HepG2 (cell line): ENCODE results near the gene FAM222B. TPM values are rescaled to one million over a fixed set of nuclear protein-coding genes. Genes with fewer than 3 reads are reported as not detected.

Source experiments
- BCL6 ChIP-seq: IDR thresholded peaks from 2 replicates; pipeline ENCODE4 v1.6.1; 2016; ENCODE audit warnings: missing genetic modification reagents, missing compliant biosample characterization
- FLYWCH1 ChIP-seq: sonication (generic); formaldehyde crosslinking; IDR thresholded peaks from 2 replicates; pipeline ENCODE4 v1.8.1; 2023; ENCODE audit warnings: mild to moderate bottlenecking, missing genetic modification reagents
- HNRNPLL ChIP-seq: fragments of 200-400 bp; formaldehyde crosslinking; IDR thresholded peaks from 2 replicates; pipeline ENCODE4 v1.6.1; 2017; ENCODE audit warnings: mild to moderate bottlenecking, low read depth, low read length; ENCODE audit not compliant: poor library complexity, severe bottlenecking
- NCOA1 ChIP-seq: sonication (generic); formaldehyde crosslinking; IDR thresholded peaks from 2 replicates; pipeline ENCODE4 v1.9.0; 2021; ENCODE audit warnings: missing genetic modification reagents
- PCBP2 ChIP-seq: fragments of 200-400 bp; formaldehyde crosslinking; optimal IDR thresholded peaks from 2 replicates; pipeline ENCODE3; 2018; ENCODE audit warnings: low read length, low read depth; ENCODE audit not compliant: poor library complexity, severe bottlenecking
- RBM22 ChIP-seq: fragments of 200-400 bp; formaldehyde crosslinking; optimal IDR thresholded peaks from 2 replicates; pipeline ENCODE3; 2017; ENCODE audit warnings: mild to moderate bottlenecking, low read length, moderate library complexity
- SRSF9 ChIP-seq: fragments of 200-400 bp; formaldehyde crosslinking; IDR thresholded peaks from 2 replicates; pipeline ENCODE4 v1.6.1; 2018; ENCODE audit warnings: borderline replicate concordance, mild to moderate bottlenecking, low read depth, low read length; ENCODE audit not compliant: insufficient read depth, poor library complexity, severe bottlenecking
- ZBTB1 ChIP-seq: sonication (generic); formaldehyde crosslinking; IDR thresholded peaks from 2 replicates; pipeline ENCODE4 v1.4.0; 2020; ENCODE audit warnings: missing genetic modification reagents, borderline replicate concordance
- ZNF101 ChIP-seq: sonication (generic); formaldehyde crosslinking; IDR thresholded peaks from 2 replicates; pipeline ENCODE4 v1.4.0; 2020; ENCODE audit warnings: mild to moderate bottlenecking, low read depth, missing genetic modification reagents, borderline replicate concordance
- ZNF207 ChIP-seq: fragments of 450-650 bp; IDR thresholded peaks from 2 replicates; pipeline ENCODE4 v1.6.1; 2016; ENCODE audit warnings: antibody characterized with exemption, borderline replicate concordance
- polyA plus RNA-seq, 8 experiments: library from polyadenylated mRNA; depleted of rRNA in 3 of 8; stranded (reverse) in 7 of 8; unstranded in 1 of 8; fragments of >200 nt; fragmentation: Illumina TruSeq in 4 of 8; extraction: Trizol in 4 of 8; gene quantifications; 2 replicates each; pipeline versions ENCODE4 v1.2.1 to v1.2.3, GENCODE V29; 2011 to 2016; ENCODE audit warnings: low read depth in 4 of 8, missing spikeins in 1 of 8, mixed read lengths in 1 of 8; ENCODE audit not compliant: insufficient read depth in 1 of 8
- total RNA-seq, 5 experiments: library from RNA; depleted of rRNA; stranded (reverse); fragments of >200 nt; fragmentation: Illumina TruSeq; extraction: Trizol; gene quantifications; 2 replicates each; pipeline ENCODE4 v1.2.3, GENCODE V29; 2016; ENCODE audit warnings: low read depth in 1 of 5
- TF ChIP-seq, protein P1 (sequence below): sonication (generic); formaldehyde crosslinking; IDR thresholded peaks from 2 replicates; pipeline ENCODE4 v1.4.0; 2020; ENCODE audit warnings: missing genetic modification reagents, mild to moderate bottlenecking, borderline replicate concordance
- TF ChIP-seq, protein P2 (sequence below): sonication (generic); formaldehyde crosslinking; IDR thresholded peaks from 2 replicates; pipeline ENCODE4 v1.9.0; 2021; ENCODE audit warnings: mild to moderate bottlenecking, missing genetic modification reagents
- TF ChIP-seq, protein P3 (sequence below): IDR thresholded peaks from 2 replicates; pipeline ENCODE4 v1.6.1; 2016; ENCODE audit warnings: low read depth, control low read depth
- TF ChIP-seq, protein P4 (sequence below): sonication (generic); formaldehyde crosslinking; IDR thresholded peaks from 2 replicates; pipeline ENCODE4 v1.8.1; 2023; ENCODE audit warnings: missing genetic modification reagents, inconsistent platforms, borderline replicate concordance
- TF ChIP-seq, protein P5 (sequence below): IDR thresholded peaks from 2 replicates; pipeline ENCODE4 v1.6.1; 2016; ENCODE audit warnings: control low read depth

Gene FAM222B
- total and polyA plus RNA-seq, 2 of the 13 experiments (the other 11 are each of a cell fraction or from before 2014, with no cell fraction given), result 3.5 to 7.3 TPM

DNA sequence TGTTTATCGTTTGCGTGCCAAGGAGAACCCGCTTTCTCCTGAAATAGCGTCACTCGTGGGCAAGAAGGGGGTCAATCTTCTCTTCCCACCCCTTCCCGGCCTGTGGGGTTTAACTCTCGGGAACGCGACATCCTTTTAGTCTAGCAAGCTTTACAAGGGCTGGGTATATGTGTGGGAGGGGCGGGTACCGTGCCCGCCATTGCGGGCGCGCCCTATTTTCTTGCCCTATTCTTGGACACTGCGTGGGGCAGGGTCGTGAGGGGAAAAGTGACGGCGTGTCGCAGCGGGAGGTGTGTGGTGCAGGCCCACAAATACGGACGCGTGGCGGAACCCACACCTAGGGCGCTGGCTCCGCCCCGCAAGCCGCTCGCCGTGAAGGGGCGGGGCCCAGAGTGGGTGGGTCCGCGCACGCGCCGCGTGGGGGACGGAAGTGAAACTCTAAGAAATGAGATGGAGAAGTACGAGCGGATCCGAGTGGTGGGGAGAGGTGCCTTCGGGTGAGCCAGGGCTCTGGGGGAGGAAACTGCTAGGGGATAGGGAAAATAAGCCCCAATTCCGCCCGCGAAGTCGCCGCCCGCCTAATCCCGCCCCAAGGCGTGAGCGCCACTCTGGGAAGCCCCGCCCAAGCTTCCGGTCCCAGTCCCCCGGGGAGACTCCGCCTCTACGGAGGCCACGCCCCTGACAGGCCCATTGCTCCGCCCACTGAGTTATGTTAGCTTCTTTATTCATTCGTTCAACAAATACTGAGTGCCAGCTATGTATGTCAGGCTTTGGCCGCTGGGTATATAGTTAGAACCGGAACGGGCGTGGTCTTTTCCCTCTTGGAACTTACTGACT lies 114.0 kb downstream of the FAM222B start, which contains the start of gene NEK8 (continued):
- no peak for TF ChIP-seq RBM22
- no peak for TF ChIP-seq SRSF9
- peak; percentile 57 for TF ChIP-seq HNRNPLL
- TF ChIP-seq, protein P1, sequence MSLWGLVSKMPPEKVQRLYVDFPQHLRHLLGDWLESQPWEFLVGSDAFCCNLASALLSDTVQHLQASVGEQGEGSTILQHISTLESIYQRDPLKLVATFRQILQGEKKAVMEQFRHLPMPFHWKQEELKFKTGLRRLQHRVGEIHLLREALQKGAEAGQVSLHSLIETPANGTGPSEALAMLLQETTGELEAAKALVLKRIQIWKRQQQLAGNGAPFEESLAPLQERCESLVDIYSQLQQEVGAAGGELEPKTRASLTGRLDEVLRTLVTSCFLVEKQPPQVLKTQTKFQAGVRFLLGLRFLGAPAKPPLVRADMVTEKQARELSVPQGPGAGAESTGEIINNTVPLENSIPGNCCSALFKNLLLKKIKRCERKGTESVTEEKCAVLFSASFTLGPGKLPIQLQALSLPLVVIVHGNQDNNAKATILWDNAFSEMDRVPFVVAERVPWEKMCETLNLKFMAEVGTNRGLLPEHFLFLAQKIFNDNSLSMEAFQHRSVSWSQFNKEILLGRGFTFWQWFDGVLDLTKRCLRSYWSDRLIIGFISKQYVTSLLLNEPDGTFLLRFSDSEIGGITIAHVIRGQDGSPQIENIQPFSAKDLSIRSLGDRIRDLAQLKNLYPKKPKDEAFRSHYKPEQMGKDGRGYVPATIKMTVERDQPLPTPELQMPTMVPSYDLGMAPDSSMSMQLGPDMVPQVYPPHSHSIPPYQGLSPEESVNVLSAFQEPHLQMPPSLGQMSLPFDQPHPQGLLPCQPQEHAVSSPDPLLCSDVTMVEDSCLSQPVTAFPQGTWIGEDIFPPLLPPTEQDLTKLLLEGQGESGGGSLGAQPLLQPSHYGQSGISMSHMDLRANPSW (CRISPR knock-in tag), result no peak
- no peak for TF ChIP-seq ZNF207
- TF ChIP-seq, protein P2, sequence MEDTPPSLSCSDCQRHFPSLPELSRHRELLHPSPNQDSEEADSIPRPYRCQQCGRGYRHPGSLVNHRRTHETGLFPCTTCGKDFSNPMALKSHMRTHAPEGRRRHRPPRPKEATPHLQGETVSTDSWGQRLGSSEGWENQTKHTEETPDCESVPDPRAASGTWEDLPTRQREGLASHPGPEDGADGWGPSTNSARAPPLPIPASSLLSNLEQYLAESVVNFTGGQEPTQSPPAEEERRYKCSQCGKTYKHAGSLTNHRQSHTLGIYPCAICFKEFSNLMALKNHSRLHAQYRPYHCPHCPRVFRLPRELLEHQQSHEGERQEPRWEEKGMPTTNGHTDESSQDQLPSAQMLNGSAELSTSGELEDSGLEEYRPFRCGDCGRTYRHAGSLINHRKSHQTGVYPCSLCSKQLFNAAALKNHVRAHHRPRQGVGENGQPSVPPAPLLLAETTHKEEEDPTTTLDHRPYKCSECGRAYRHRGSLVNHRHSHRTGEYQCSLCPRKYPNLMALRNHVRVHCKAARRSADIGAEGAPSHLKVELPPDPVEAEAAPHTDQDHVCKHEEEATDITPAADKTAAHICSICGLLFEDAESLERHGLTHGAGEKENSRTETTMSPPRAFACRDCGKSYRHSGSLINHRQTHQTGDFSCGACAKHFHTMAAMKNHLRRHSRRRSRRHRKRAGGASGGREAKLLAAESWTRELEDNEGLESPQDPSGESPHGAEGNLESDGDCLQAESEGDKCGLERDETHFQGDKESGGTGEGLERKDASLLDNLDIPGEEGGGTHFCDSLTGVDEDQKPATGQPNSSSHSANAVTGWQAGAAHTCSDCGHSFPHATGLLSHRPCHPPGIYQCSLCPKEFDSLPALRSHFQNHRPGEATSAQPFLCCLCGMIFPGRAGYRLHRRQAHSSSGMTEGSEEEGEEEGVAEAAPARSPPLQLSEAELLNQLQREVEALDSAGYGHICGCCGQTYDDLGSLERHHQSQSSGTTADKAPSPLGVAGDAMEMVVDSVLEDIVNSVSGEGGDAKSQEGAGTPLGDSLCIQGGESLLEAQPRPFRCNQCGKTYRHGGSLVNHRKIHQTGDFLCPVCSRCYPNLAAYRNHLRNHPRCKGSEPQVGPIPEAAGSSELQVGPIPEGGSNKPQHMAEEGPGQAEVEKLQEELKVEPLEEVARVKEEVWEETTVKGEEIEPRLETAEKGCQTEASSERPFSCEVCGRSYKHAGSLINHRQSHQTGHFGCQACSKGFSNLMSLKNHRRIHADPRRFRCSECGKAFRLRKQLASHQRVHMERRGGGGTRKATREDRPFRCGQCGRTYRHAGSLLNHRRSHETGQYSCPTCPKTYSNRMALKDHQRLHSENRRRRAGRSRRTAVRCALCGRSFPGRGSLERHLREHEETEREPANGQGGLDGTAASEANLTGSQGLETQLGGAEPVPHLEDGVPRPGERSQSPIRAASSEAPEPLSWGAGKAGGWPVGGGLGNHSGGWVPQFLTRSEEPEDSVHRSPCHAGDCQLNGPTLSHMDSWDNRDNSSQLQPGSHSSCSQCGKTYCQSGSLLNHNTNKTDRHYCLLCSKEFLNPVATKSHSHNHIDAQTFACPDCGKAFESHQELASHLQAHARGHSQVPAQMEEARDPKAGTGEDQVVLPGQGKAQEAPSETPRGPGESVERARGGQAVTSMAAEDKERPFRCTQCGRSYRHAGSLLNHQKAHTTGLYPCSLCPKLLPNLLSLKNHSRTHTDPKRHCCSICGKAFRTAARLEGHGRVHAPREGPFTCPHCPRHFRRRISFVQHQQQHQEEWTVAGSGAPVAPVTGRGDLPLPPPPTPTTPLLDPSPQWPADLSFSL (CRISPR knock-in tag), result no peak
- no peak; the same call in 1 of the 2 replicates for TF ChIP-seq BCL6
- no peak for TF ChIP-seq NCOA1 (CRISPR knock-in tag)
- TF ChIP-seq, protein P3, sequence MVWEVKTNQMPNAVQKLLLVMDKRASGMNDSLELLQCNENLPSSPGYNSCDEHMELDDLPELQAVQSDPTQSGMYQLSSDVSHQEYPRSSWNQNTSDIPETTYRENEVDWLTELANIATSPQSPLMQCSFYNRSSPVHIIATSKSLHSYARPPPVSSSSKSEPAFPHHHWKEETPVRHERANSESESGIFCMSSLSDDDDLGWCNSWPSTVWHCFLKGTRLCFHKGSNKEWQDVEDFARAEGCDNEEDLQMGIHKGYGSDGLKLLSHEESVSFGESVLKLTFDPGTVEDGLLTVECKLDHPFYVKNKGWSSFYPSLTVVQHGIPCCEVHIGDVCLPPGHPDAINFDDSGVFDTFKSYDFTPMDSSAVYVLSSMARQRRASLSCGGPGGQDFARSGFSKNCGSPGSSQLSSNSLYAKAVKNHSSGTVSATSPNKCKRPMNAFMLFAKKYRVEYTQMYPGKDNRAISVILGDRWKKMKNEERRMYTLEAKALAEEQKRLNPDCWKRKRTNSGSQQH, result no peak
- TF ChIP-seq ZNF101 (CRISPR knock-in tag), result no peak
- TF ChIP-seq ZBTB1 (CRISPR knock-in tag), result no peak
- TF ChIP-seq, protein P4, sequence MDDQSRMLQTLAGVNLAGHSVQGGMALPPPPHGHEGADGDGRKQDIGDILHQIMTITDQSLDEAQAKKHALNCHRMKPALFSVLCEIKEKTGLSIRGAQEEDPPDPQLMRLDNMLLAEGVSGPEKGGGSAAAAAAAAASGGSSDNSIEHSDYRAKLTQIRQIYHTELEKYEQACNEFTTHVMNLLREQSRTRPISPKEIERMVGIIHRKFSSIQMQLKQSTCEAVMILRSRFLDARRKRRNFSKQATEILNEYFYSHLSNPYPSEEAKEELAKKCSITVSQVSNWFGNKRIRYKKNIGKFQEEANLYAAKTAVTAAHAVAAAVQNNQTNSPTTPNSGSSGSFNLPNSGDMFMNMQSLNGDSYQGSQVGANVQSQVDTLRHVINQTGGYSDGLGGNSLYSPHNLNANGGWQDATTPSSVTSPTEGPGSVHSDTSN, result no peak
- TF ChIP-seq FLYWCH1 (CRISPR knock-in tag), result no peak
- TF ChIP-seq, protein P5, sequence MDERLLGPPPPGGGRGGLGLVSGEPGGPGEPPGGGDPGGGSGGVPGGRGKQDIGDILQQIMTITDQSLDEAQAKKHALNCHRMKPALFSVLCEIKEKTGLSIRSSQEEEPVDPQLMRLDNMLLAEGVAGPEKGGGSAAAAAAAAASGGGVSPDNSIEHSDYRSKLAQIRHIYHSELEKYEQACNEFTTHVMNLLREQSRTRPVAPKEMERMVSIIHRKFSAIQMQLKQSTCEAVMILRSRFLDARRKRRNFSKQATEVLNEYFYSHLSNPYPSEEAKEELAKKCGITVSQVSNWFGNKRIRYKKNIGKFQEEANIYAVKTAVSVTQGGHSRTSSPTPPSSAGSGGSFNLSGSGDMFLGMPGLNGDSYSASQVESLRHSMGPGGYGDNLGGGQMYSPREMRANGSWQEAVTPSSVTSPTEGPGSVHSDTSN (CRISPR knock-in tag), result no peak
- no peak for TF ChIP-seq PCBP2
